Left kidney (tissue), 2 donors: ENCODE measurements around the gene HTT-AS. TPM values are rescaled to one million over a fixed set of nuclear protein-coding genes. Genes with fewer than 3 reads are reported as not detected.

Source experiments
- DNase-seq: peaks from one replicate; pipeline ENCODE4 v3.0.0-alpha.2; 2013
- polyA plus RNA-seq: library from polyadenylated mRNA; unstranded; fragments of 120-200 nt; gene quantifications from one replicate; pipeline ENCODE4 v1.2.1, GENCODE V29; 2013; ENCODE audit not compliant: insufficient read length

HTT-AS gene
- polyA plus RNA-seq, 1 donor = not detected

DNA sequence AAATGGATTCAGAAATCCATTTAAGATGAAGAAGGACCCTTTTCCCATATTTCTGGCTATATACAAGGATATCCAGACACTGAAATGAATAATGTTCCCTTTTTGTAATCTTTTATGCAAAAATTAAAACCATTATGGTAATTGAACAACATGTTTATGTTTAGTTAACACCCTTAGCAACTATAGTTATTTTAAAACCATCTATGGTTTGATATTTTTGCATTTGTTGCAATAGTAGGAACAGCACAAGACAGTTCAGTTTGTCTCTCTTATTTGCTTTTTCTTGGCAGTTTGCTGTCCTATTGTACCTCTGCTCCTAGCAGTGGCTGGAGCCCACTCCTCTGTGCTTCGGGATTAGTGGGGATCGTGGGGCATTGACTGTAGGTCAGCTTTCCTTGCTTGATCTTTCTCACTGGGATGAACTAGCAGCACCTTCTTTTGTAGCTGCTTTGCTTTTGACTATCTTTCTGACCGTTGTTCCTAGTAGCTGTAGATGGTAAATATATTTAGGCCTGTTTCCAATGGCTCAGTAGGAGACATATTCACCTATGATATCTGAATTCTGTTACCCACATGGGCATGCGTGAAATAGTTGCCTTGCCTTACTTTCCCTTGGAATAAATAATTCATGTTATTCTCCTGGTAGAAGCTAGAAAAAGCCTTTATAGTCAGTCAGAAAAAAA, 12.9 kb upstream of the HTT-AS start:
- DNase-seq = no peak

- no peak for DNase-seq
Measured at GRCh38 chr4:3085948-3086670, 11.8 kb upstream of the HTT-AS start.

DNA sequence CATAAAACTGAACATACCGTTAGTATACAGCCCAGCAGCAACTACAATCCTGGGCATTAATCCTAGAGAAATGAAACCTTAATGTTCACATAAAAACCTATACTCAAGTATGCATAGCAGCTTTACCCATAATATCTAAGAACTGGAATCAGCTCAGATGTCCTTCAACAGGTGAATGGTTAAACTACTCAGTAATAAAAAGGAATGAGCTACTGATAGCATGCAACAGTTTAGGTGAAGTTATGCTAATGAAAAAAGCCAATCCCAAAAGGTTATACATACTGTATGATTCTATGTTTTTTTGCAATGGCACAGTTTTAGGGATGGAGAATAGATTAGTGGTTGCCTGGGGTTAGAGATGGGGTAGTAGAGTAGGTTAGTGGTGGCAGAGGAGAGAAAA, 9.4 kb upstream of the HTT-AS start:
- no peak for DNase-seq

- no peak for DNase-seq
Measured at GRCh38 chr4:3082925-3083515, 8.7 kb upstream of the HTT-AS start.

DNA sequence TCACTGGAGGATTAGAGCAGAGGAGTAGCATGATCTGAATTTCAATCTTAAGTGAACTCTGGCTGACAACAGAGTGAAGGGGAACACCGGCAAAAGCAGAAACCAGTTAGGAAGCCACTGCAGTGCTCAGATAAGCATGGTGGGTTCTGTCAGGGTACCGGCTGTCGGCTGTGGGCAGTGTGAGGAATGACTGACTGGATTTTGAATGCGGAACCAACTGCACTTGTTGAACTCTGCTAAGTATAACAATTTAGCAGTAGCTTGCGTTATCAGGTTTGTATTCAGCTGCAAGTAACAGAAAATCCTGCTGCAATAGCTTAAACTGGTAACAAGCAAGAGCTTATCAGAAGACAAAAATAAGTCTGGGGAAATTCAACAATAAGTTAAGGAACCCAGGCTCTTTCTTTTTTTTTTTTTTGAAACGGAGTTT, 5.4 kb upstream of the HTT-AS start:
- DNase-seq = no peak

- no peak for DNase-seq
Measured at GRCh38 chr4:3077796-3078195, 3.5 kb upstream of the HTT-AS start.

GRCh38 chr4:3075652-3075981, 1.3 kb upstream of the HTT-AS start:
- no peak for DNase-seq

DNA sequence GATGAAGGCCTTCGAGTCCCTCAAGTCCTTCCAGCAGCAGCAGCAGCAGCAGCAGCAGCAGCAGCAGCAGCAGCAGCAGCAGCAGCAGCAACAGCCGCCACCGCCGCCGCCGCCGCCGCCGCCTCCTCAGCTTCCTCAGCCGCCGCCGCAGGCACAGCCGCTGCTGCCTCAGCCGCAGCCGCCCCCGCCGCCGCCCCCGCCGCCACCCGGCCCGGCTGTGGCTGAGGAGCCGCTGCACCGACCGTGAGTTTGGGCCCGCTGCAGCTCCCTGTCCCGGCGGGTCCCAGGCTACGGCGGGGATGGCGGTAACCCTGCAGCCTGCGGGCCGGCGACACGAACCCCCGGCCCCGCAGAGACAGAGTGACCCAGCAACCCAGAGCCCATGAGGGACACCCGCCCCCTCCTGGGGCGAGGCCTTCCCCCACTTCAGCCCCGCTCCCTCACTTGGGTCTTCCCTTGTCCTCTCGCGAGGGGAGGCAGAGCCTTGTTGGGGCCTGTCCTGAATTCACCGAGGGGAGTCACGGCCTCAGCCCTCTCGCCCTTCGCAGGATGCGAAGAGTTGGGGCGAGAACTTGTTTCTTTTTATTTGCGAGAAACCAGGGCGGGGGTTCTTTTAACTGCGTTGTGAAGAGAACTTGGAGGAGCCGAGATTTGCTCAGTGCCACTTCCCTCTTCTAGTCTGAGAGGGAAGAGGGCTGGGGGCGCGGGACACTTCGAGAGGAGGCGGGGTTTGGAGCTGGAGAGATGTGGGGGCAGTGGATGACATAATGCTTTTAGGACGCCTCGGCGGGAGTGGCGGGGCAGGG, 711 bp upstream of the HTT-AS start:
- DNase-seq = peak; percentile 76

GRCh38 chr4:3073158-3074077, 920 bp downstream of the HTT-AS start:
- peak; percentile 11 for DNase-seq

DNA sequence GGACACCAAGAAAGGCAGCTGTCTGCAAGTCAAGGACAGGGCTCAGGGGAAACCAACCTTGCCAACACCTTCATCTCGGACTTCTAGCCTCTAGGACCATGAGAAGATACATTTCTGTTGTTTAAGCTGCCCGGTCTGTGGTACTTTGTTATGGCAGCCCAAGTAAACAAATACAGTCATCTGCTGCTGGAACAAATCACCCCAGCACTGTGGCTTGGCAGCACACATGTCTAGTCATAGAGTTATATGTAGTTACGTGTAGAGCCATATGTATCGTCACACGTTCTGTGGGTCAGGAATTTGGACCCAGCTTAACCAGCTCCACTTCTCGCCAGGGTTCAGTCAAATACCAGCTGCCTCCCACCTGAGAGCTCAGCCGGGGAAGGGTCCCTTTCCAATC, 2.5 kb downstream of the HTT-AS start:
- DNase-seq = no peak

- no peak for DNase-seq
Measured at GRCh38 chr4:3070709-3071500, 3.4 kb downstream of the HTT-AS start.

DNA sequence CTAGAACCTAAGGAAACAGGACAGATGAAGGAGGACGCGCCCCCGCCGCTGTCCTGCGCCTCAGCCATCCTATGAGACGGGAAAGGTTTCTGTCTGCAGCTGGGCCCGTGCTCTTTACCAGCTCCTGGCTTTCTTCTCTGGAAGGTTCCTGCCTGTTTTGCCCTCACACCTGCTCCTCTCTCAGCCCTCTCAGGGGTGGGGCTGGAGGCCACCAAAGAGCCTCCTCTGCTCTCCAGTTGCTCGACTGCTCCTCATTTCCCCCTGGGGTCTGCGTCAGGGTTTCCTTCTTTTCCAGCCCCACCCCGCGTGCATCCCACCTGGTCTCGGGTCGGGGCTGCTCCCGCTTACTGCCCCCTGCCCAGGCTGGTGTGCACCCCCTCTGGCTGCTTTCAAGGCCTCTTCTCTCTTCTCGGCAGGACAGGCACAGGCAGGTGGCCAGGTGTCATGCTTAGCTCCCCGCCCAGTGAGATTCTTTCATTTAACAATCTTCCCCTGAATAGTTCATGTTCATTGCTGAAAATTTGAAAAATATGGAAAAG, 4.6 kb downstream of the HTT-AS start:
- DNase-seq = no peak

GRCh38 chr4:3067473-3068001, 6.8 kb downstream of the HTT-AS start:
- DNase-seq = no peak

- peak; percentile 28 for DNase-seq
Measured at GRCh38 chr4:3066836-3067400, 7.4 kb downstream of the HTT-AS start.

DNA sequence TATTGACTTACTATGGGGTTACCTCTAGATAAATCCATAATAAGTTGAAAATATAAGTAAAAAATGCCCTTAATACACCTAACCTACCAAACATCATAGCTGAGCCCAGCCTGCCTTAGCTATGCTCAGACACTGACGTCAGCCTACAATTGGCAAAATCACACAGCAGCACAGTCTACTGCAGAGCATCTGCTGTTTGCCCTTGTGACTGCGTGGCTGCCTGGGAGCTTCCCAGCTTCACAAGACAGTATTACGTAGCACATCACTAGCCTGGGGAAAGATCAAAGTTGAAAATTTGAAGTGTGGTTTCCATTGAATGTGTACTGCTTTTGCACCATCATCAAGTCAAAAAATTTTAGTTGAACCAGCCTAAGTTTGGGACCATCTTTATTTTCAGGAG, 8.8 kb downstream of the HTT-AS start:
- no peak for DNase-seq

GRCh38 chr4:3062471-3062870, 11.9 kb downstream of the HTT-AS start:
- DNase-seq = no peak

- DNase-seq = no peak
Measured at GRCh38 chr4:3060946-3061345, 13.4 kb downstream of the HTT-AS start.

- DNase-seq = no peak
Measured at GRCh38 chr4:3059943-3060342, 14.4 kb downstream of the HTT-AS start.

DNA sequence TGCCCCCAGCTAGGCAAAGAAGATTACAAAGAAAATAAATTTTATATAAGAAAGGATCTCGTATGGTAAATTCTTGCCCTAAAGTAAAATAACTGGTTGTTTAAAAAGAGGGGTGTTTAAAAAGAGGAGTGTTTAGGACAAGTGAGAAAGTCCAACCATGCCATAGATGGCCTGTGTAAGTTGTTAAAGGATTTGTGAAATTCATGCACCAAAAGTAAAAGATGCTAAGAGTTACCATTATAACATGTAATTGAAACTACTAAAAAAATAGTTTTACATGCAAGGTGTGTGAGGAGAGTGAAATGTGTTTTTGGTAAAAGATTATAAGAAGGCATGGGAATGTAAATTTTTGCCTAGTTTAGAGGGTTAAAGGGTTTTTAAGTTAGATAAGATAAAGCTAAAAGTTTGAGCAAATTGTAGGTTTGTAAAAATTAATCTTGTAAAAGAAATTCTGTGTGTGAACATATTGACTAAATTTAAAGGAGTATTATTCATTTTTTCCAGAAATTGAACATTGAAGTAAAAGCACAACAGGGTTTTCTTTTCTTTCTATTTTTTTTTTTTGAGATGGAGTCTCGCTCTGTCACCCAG, 20.1 kb downstream of the HTT-AS start:
- no peak for DNase-seq
